Glutamatergic neuron (in vitro differentiated cells): ENCODE measurements around the gene MAP7. TPM values are rescaled to one million over a fixed set of nuclear protein-coding genes. Genes with fewer than 3 reads are reported as not detected.

ENCODE experiments used
- DNase-seq: peaks from one replicate; pipeline ENCODE4 v3.0.0; 2022
- H3K27ac Mint-ChIP-seq: one replicate; pipeline ENCODE4 v1.8.0; 2020; ENCODE audit warnings: mild to moderate bottlenecking, mixed read lengths, inconsistent platforms; ENCODE audit not compliant: unreplicated experiment
- H3K27me3 Mint-ChIP-seq: one replicate; pipeline ENCODE4 v1.8.0; 2020; ENCODE audit warnings: mild to moderate bottlenecking, moderate library complexity, mixed read lengths, inconsistent platforms; ENCODE audit not compliant: unreplicated experiment
- H3K36me3 Mint-ChIP-seq: one replicate; pipeline ENCODE4 v1.8.0; 2020; ENCODE audit warnings: mild to moderate bottlenecking, mixed read lengths, inconsistent platforms; ENCODE audit not compliant: unreplicated experiment
- H3K4me1 Mint-ChIP-seq: one replicate; pipeline ENCODE4 v1.8.0; 2020; ENCODE audit warnings: mild to moderate bottlenecking, low read depth, mixed read lengths, inconsistent platforms; ENCODE audit not compliant: unreplicated experiment
- H3K4me3 Mint-ChIP-seq: one replicate; pipeline ENCODE4 v1.8.0; 2020; ENCODE audit warnings: mild to moderate bottlenecking, mixed read lengths, inconsistent platforms; ENCODE audit not compliant: unreplicated experiment
- H3K9me3 Mint-ChIP-seq: one replicate; pipeline ENCODE4 v1.8.0; 2020; ENCODE audit warnings: mild to moderate bottlenecking, moderate library complexity, mixed read lengths, inconsistent platforms; ENCODE audit not compliant: unreplicated experiment
- total RNA-seq: library from RNA; stranded (reverse); fragmentation: NEBNext Ultra II Directional; extraction: Animal tissue kit (Norgen Biotek cat#: 25700); gene quantifications from one replicate; pipeline ENCODE4 v1.2.1, GENCODE V29; 2021; ENCODE audit not compliant: unreplicated experiment
- TF ChIP-seq, protein P1 (sequence below): fragments of 200-600 bp; sonication (generic); IDR thresholded peaks from one replicate; pipeline ENCODE4 v1.5.0; 2021; ENCODE audit not compliant: partially characterized antibody, unreplicated experiment

MAP7 gene
- total RNA-seq, 1 donor from 2014 or later, result 2.2 TPM

- no peaks in the 10 kb centered on the region for H3K27me3 Mint-ChIP-seq
- H3K9me3 Mint-ChIP-seq, result no peaks in the 10 kb centered on the region
- TF ChIP-seq, protein P1, sequence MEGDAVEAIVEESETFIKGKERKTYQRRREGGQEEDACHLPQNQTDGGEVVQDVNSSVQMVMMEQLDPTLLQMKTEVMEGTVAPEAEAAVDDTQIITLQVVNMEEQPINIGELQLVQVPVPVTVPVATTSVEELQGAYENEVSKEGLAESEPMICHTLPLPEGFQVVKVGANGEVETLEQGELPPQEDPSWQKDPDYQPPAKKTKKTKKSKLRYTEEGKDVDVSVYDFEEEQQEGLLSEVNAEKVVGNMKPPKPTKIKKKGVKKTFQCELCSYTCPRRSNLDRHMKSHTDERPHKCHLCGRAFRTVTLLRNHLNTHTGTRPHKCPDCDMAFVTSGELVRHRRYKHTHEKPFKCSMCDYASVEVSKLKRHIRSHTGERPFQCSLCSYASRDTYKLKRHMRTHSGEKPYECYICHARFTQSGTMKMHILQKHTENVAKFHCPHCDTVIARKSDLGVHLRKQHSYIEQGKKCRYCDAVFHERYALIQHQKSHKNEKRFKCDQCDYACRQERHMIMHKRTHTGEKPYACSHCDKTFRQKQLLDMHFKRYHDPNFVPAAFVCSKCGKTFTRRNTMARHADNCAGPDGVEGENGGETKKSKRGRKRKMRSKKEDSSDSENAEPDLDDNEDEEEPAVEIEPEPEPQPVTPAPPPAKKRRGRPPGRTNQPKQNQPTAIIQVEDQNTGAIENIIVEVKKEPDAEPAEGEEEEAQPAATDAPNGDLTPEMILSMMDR, result no peak
- no peaks in the 10 kb centered on the region for H3K4me1 Mint-ChIP-seq
- no peak for DNase-seq
- no peaks in the 10 kb centered on the region for H3K36me3 Mint-ChIP-seq
- no peak overlapping the region for H3K27ac Mint-ChIP-seq
- H3K4me3 Mint-ChIP-seq, result no peak overlapping the region
Measured at GRCh38 chr6:136511397-136511796, 38.8 kb downstream of the MAP7 start.

DNA sequence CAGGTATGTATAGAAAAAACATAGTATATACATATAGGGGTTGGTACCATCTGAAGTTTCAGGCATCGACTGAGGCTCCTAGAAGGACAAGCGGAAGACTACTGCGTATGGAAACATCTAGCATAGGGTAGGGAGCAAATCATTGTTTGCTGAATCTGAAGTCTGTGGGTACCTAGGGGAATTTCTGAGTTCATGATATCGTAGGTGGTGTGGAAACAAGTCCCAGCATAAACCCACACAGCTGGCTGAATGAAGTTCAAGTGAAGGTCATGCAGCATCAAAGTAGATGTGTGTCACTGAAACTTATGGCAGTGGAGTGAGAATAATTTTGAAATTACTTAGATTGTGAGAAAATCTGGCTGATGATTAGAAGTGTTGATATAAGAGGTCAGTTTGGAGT, 39.4 kb downstream of the MAP7 start:
- Mint-ChIP-seq H3K27ac (no peak overlapping the region), H3K4me3 (no peak overlapping the region), H3K9me3 (no peaks in the 10 kb centered on the region), H3K36me3 (no peaks in the 10 kb centered on the region), H3K4me1 (peaks cover 3% of the 10 kb centered on the region), H3K27me3 (no peaks in the 10 kb centered on the region)
- TF ChIP-seq, protein P1, result no peak
- DNase-seq, result no peak

GRCh38 chr6:136510299-136510698, 39.9 kb downstream of the MAP7 start:
- Mint-ChIP-seq H3K27ac (no peak overlapping the region), H3K9me3 (no peaks in the 10 kb centered on the region), H3K27me3 (no peaks in the 10 kb centered on the region), H3K36me3 (no peaks in the 10 kb centered on the region), H3K4me3 (no peak overlapping the region), H3K4me1 (peaks cover 3% of the 10 kb centered on the region)
- TF ChIP-seq, protein P1, result no peak
- DNase-seq, result no peak

DNA sequence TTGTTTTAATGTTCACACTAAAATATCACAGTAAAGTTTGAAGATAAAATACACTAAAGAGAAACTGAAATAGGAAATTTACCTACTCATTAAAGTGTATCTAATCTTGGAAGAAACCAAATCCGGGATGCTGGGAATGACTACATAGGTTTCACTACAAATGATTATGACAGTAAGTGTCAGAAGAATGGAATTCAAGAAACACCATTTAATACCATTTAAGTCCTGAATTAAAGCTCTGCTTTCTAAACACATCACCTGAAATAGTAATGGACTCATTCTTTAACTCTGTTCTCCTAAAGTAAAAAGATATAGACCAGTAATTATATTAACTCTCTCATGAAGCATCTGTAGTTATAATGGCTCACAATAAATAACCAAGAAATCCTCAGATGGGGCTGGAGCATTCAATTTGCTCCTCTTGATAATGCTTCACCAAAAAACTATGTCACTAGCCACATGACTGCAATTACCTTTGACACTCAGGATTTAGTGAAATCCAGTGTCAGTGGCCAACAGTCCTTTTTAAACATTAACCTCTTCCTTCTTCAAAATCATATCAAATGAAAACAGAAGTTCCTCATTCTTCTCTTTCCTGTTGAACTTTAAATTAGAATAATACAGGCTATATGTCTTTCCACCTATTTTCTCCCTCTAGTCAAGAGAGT, 41.4 kb downstream of the MAP7 start:
- H3K4me1 Mint-ChIP-seq, result peaks cover 4% of the 10 kb centered on the region
- TF ChIP-seq, protein P1, result no peak
- DNase-seq, result no peak
- H3K27ac Mint-ChIP-seq, result no peak overlapping the region
- no peaks in the 10 kb centered on the region for H3K36me3 Mint-ChIP-seq
- no peak overlapping the region for H3K4me3 Mint-ChIP-seq
- H3K27me3 Mint-ChIP-seq, result no peaks in the 10 kb centered on the region
- H3K9me3 Mint-ChIP-seq, result no peaks in the 10 kb centered on the region

GRCh38 chr6:136506124-136506799, 44.0 kb downstream of the MAP7 start:
- DNase-seq, result no peak
- TF ChIP-seq, protein P1, result no peak
- H3K27me3 Mint-ChIP-seq, result peaks cover 2% of the 10 kb centered on the region
- H3K9me3 Mint-ChIP-seq, result peaks cover 4% of the 10 kb centered on the region
- H3K27ac Mint-ChIP-seq, result peak overlapping the region; percentile 18
- H3K36me3 Mint-ChIP-seq, result no peaks in the 10 kb centered on the region
- H3K4me3 Mint-ChIP-seq, result no peak overlapping the region
- peaks cover 21% of the 10 kb centered on the region for H3K4me1 Mint-ChIP-seq
